GM12872 (cell line): Measurements from ENCODE around the gene CDKAL1.

Experiments
- CTCF ChIP-seq: IDR thresholded peaks from 3 replicates; pipeline ENCODE4 v1.5.1; 2011; ENCODE audit warnings: low read depth, mild to moderate bottlenecking, low read length, moderate library complexity; ENCODE audit not compliant: insufficient read depth

Gene CDKAL1

GRCh38 chr6:20870493-20870892 is 336.2 kb downstream of the CDKAL1 start:
- TF ChIP-seq CTCF = no peak

DNA sequence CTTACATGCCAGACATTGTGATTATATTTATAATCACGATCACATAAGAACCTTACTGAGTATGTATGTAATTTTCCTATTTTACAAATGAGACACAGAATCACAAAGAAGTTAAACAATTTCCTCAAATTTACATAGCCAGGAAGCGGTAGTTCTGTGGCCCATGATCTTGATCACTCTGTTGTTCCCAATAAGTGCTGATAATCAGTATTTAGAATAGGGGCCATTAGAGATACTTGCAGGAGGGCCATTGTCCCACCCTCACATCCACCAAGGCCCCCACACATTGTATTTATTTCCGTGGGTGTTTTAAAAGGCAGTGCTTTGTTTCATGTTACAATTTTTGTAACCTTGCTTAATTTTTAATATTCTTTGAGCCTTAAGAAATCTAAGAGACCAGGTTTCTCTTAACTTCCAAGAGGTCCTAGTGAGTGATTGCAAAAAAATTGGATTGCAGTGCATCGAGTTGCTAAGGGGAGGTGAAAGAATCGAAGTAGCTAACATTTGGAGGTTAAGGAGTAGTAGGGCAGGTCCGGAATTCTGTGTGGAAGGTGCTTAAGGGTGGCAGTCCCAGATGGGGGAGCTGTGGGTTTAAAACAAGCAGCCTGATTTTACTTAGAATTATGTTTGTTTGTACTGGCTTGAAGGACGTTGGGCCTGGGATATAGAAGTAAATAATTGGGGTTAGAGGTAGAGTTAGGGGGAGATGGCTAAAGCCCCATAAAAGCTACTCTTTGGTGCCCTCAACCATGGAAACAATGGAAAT is 339.4 kb downstream of the CDKAL1 start:
- no peak for TF ChIP-seq CTCF

- peak; percentile 43 for TF ChIP-seq CTCF
Measured at GRCh38 chr6:20875369-20875963, 341.2 kb downstream of the CDKAL1 start.

DNA sequence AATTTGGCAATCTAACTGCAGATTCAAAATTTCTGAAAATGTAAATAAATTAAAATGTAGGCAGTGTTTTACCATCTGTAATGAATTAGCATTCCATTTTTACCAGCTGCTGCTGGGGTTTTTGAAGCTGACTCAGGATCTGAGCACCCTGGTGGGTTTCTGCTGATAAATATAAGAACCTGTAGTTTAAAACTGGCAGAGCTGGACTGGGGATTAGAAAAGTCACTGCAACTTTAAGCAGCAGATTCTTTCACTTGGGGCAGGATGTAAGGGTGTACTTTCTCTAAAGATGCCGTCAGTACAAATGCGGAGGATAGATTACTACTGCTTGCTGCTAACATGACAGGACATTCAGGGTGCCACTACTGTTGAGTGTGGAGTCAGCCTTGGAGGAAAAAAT is 341.8 kb downstream of the CDKAL1 start:
- no peak for TF ChIP-seq CTCF

- no peak for TF ChIP-seq CTCF
Measured at GRCh38 chr6:20876561-20876960, 342.3 kb downstream of the CDKAL1 start.

DNA sequence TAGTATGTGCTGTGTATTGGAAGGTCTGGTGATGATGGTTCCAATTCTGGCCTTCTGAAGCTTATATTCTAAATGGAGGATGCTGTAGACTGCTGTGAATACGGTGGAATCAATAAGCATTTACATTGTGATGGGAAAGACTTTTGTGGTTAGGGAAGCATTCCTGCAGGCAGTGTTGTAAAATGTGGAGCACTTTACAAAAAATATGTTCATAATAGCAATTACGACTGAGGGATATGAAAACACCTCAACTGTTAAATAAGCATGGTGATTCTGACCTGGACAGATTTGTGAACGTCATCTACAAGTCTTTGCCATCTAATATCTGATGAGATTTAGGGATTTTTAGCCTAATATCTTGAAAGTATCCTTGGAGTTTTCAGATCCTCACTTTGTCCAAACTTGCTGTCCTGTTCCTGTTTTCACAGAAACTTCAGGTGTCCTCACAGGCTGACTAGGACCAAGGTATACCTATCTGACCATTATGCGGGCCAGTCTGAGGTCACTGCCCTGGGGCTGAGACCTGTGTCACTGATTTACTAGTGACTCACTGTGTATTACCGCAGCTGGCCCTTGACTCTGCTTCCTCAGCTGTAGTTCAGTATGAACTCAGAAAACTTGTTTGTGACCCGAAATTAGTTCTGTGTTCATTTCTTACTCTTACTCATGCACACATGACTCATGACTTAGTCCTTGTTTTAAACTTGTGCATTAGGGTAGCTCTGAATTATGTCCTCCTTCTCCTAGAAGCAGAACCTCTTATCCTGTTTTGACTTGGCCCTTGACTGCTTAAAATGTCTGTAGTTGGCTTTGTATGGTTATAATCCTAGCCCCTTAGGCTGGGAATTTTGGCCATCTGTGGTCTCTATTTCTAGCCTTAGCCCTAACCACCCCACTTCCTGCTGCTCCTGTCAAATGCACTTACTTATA is 343.0 kb downstream of the CDKAL1 start:
- TF ChIP-seq CTCF = no peak

DNA sequence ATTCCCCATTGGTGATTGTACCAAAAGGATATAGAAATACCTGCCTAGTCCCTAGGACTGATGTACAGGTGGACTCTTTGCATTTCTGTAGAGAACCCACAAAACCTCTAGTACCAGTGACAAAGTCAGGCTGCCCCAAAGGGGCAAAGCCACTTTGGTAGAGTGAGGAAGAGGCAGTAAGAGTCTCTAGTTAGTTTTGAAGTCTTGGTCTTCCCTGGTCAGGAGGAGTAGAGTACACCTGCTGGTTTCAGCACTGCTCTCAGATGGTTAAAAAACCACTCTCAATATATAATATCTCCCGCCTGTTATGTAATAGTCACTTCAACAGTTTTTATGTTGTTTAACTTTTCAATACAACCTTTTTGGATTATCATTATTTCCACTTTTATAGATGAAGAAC is 344.9 kb downstream of the CDKAL1 start:
- TF ChIP-seq CTCF = no peak
